Left renal pelvis (tissue), 4 donors: Measurements from ENCODE around the gene GALNT2. TPM values are rescaled to one million over a fixed set of nuclear protein-coding genes. Genes with fewer than 3 reads are reported as not detected.

Source experiments
- DNase-seq, 4 donors: peaks; one replicate each; pipeline ENCODE4 v3.0.0-alpha.2; 2013; ENCODE audit warnings: low read depth in 4 of 4, low spot score in 3 of 4
- polyA plus RNA-seq, 4 donors: library from polyadenylated mRNA; unstranded; fragments of 120-200 nt; gene quantifications; one replicate each; pipeline ENCODE4 v1.2.1, GENCODE V29; 2013; ENCODE audit not compliant: insufficient read length in 4 of 4

GALNT2 gene
- polyA plus RNA-seq, 4 donors = 48.2 to 58.4 (median 55.8) TPM

GRCh38 chr1:230087028-230087716 is 20.1 kb downstream of the GALNT2 start:
- DNase-seq = no peak

GRCh38 chr1:230087717-230088105 is 20.7 kb downstream of the GALNT2 start:
- DNase-seq = no peak

- no peak for DNase-seq
These were observed 23.2 kb downstream of the GALNT2 start for GRCh38 chr1:230090194-230090711.

GRCh38 chr1:230091473-230092231 is 24.6 kb downstream of the GALNT2 start:
- DNase-seq = no peak

- no peak for DNase-seq
These were observed 27.7 kb downstream of the GALNT2 start for GRCh38 chr1:230094746-230095145.

- no peak for DNase-seq
These were observed 28.9 kb downstream of the GALNT2 start for GRCh38 chr1:230095938-230096337.

GRCh38 chr1:230097370-230097769 is 30.3 kb downstream of the GALNT2 start:
- DNase-seq = no peak

- DNase-seq = no peak
These were observed 31.7 kb downstream of the GALNT2 start for GRCh38 chr1:230098723-230099122.

- no peak for DNase-seq
These were observed 32.4 kb downstream of the GALNT2 start for GRCh38 chr1:230099465-230099864.

- no peak for DNase-seq
These were observed 33.9 kb downstream of the GALNT2 start for GRCh38 chr1:230100932-230101331.

GRCh38 chr1:230101556-230101955 is 34.5 kb downstream of the GALNT2 start:
- DNase-seq = no peak

GRCh38 chr1:230102046-230102445 is 35.0 kb downstream of the GALNT2 start:
- DNase-seq = no peak

GRCh38 chr1:230102472-230102871 is 35.4 kb downstream of the GALNT2 start:
- no peak for DNase-seq

- no peak for DNase-seq
These were observed 36.5 kb downstream of the GALNT2 start for GRCh38 chr1:230103306-230104173.

GRCh38 chr1:230104395-230105244 is 37.6 kb downstream of the GALNT2 start:
- peak in 1 of 4 donors; percentile 50 for DNase-seq

GRCh38 chr1:230105245-230105753 is 38.3 kb downstream of the GALNT2 start:
- DNase-seq = no peak

- no peak for DNase-seq
These were observed 39.0 kb downstream of the GALNT2 start for GRCh38 chr1:230105754-230106625.

GRCh38 chr1:230107941-230108340 is 40.9 kb downstream of the GALNT2 start:
- no peak for DNase-seq

GRCh38 chr1:230108580-230108979 is 41.5 kb downstream of the GALNT2 start:
- no peak for DNase-seq
